Measurements from ENCODE around the gene S100A7. TPM values are rescaled to one million over a fixed set of nuclear protein-coding genes. Genes with fewer than 3 reads are reported as not detected.
"Not testable (repeated sequence)": the region's sequence is repeated elsewhere in the genome, so short reads cannot be mapped to it uniquely, and the experiment has no call there.

The S100A7 gene
- total and polyA plus RNA-seq, 8 donors, result not detected

- H3K36me3 ChIP-seq, result no peaks in the 10 kb centered on the region
- no peak for FAIRE-seq
- H3K4me3 ChIP-seq, result no peak overlapping the region
- no peaks in the 10 kb centered on the region for H3K4me1 ChIP-seq
- no peaks in the 10 kb centered on the region for H3K9me3 ChIP-seq
- no peak overlapping the region for H3K27ac ChIP-seq
- 50 to 62% methylated on average over 12 of the region's 12 CpGs for WGBS, 2 donors
- no peak for DNase-seq
- TF ChIP-seq CTCF (IDR thresholded peaks at IDR 0.05), result no peak
- intact Hi-C loops (cut with DNase I), result no loop called here
- no peaks in the 10 kb centered on the region for H3K27me3 ChIP-seq
- ATAC-seq, result no peak
These were observed 43.1 kb downstream of the S100A7 start for GRCh38 chr1:153417136-153417888.

GRCh38 chr1:153415850-153416570 is 44.4 kb downstream of the S100A7 start, which contains the start of gene S100A7A:
Gene S100A7A, plus strand, starts transcription at chr1:153416520. Its CDS starts 1,563 bp downstream, at chr1:153418083.
- Histone ChIP-seq H3K27me3 (no peaks in the 10 kb centered on the region), H3K27ac (no peak within 1 kb of the TSS), H3K4me3 (no peak within 1 kb of the TSS), H3K4me1 (no peaks in the 10 kb centered on the region), H3K9me3 (no peaks in the 10 kb centered on the region), H3K36me3 (no peaks in the 10 kb centered on the region)
- no peak for TF ChIP-seq CTCF (IDR thresholded peaks at IDR 0.05)
- DNase-seq, result no peak
- intact Hi-C loops (cut with DNase I), result no loop called here
- ATAC-seq, result no peak
- WGBS, 2 donors, result 49 to 58% methylated on average over 6 of the region's 6 CpGs
- no peak for FAIRE-seq

- intact Hi-C loops (cut with DNase I); FAIRE-seq: not testable (repeated sequence)
These were observed 46.5 kb downstream of the S100A7 start for GRCh38 chr1:153413961-153414360.

More at GRCh38 chr1:153413961-153414360, 46.5 kb downstream of the S100A7 start:
- H3K4me3 ChIP-seq, H3K36me3 ChIP-seq, H3K9me3 ChIP-seq, ATAC-seq, DNase-seq, H3K27ac ChIP-seq, H3K27me3 ChIP-seq, H3K4me1 ChIP-seq: not testable (repeated sequence)

Other genes starting within 250 kb of the S100A7 start
- not detected for gene PRR9, start 243.1 kb downstream of the S100A7 start, total RNA-seq
- gene PRR9, start 243.1 kb downstream of the S100A7 start, polyA plus RNA-seq, result not detected
- gene LORICRIN, start 201.0 kb downstream of the S100A7 start, total RNA-seq, result not detected
- not detected for gene LORICRIN, start 201.0 kb downstream of the S100A7 start, polyA plus RNA-seq
- gene PGLYRP3, start 147.7 kb downstream of the S100A7 start, total RNA-seq, result not detected
- gene PGLYRP3, start 147.7 kb downstream of the S100A7 start, polyA plus RNA-seq, result not detected
- under 1 TPM in 1 of 6 donors, not detected in 5; 0.37 TPM for gene PGLYRP4, start 111.8 kb downstream of the S100A7 start, total RNA-seq
- gene PGLYRP4, start 111.8 kb downstream of the S100A7 start, polyA plus RNA-seq, result not detected
- 10 to 100 TPM in 3 of 6 donors, 1 to 10 TPM in 3; 3.9 to 49.0 (median 21.2) TPM for gene S100A9, start 102.8 kb downstream of the S100A7 start, total RNA-seq
- gene S100A9, start 102.8 kb downstream of the S100A7 start, polyA plus RNA-seq, result 10 to 100 TPM; 51.4 to 79.6 TPM
- 1 to 10 TPM in 3 of 6 donors, under 1 TPM in 2, not detected in 1; 0.44 to 3.3 (median 1.1) TPM for gene S100A12, start 85.0 kb downstream of the S100A7 start, total RNA-seq
- 1 to 10 TPM; 2.6 to 5.2 TPM for gene S100A12, start 85.0 kb downstream of the S100A7 start, polyA plus RNA-seq
- 10 to 100 TPM in 3 of 6 donors, 1 to 10 TPM in 3; 2.0 to 36.1 (median 12.1) TPM for gene S100A8, start 69.6 kb downstream of the S100A7 start, total RNA-seq
- 10 to 100 TPM; 26.1 to 41.9 TPM for gene S100A8, start 69.6 kb downstream of the S100A7 start, polyA plus RNA-seq
- not detected for gene S100A7A, start 44.1 kb downstream of the S100A7 start, total RNA-seq
- not detected for gene S100A7A, start 44.1 kb downstream of the S100A7 start, polyA plus RNA-seq
- gene S100A6, start 75.3 kb upstream of the S100A7 start, total RNA-seq, result 100 to 1,000 TPM in 2 of 6 donors, 10 to 100 TPM in 4; 21.4 to 264 (median 61.8) TPM
- 100 to 1,000 TPM; 304 to 495 TPM for gene S100A6, start 75.3 kb upstream of the S100A7 start, polyA plus RNA-seq
- gene S100A5, start 80.3 kb upstream of the S100A7 start, total RNA-seq, result not detected
- not detected for gene S100A5, start 80.3 kb upstream of the S100A7 start, polyA plus RNA-seq
- gene S100A4, start 85.2 kb upstream of the S100A7 start, total RNA-seq, result 10 to 100 TPM in 4 of 6 donors, 1 to 10 TPM in 2; 5.0 to 40.9 (median 24.4) TPM
- 100 to 1,000 TPM in 1 of 2 donors, 10 to 100 TPM in 1; 88.6 to 149 TPM for gene S100A4, start 85.2 kb upstream of the S100A7 start, polyA plus RNA-seq
- under 1 TPM in 3 of 6 donors, not detected in 3; 0.20 to 0.70 (median 0.66) TPM for gene S100A3, start 88.6 kb upstream of the S100A7 start, total RNA-seq
- gene S100A3, start 88.6 kb upstream of the S100A7 start, polyA plus RNA-seq, result 1 to 10 TPM in 1 of 2 donors, under 1 TPM in 1; 0.38 to 1.1 TPM
- gene S100A2, start 105.2 kb upstream of the S100A7 start, total RNA-seq, result 1 to 10 TPM in 1 of 6 donors, under 1 TPM in 3, not detected in 2; 0.60 to 2.1 (median 0.68) TPM
- gene S100A2, start 105.2 kb upstream of the S100A7 start, polyA plus RNA-seq, result 1 to 10 TPM; 1.9 to 2.8 TPM
- gene S100A16, start 152.5 kb upstream of the S100A7 start, total RNA-seq, result 10 to 100 TPM in 4 of 6 donors, 1 to 10 TPM in 2; 8.1 to 30.8 (median 13.4) TPM
- gene S100A16, start 152.5 kb upstream of the S100A7 start, polyA plus RNA-seq, result 10 to 100 TPM; 31.1 to 43.9 TPM
- gene S100A14, start 155.7 kb upstream of the S100A7 start, total RNA-seq, result 10 to 100 TPM in 4 of 6 donors, 1 to 10 TPM in 2; 3.6 to 21.6 (median 11.1) TPM
- gene S100A14, start 155.7 kb upstream of the S100A7 start, polyA plus RNA-seq, result 10 to 100 TPM; 20.2 to 23.7 TPM
- 10 to 100 TPM; 22.0 to 47.3 (median 30.5) TPM for gene S100A13, start 166.9 kb upstream of the S100A7 start, total RNA-seq
- 100 to 1,000 TPM; 105 to 125 TPM for gene S100A13, start 166.9 kb upstream of the S100A7 start, polyA plus RNA-seq
- gene S100A1, start 167.8 kb upstream of the S100A7 start, total RNA-seq, result 10 to 100 TPM in 1 of 6 donors, 1 to 10 TPM in 5; 1.9 to 14.0 (median 4.0) TPM
- gene S100A1, start 167.8 kb upstream of the S100A7 start, polyA plus RNA-seq, result 1 to 10 TPM; 2.5 to 7.9 TPM
- gene CHTOP, start 173.4 kb upstream of the S100A7 start, total RNA-seq, result 10 to 100 TPM; 27.9 to 49.2 (median 34.8) TPM
- gene CHTOP, start 173.4 kb upstream of the S100A7 start, polyA plus RNA-seq, result 10 to 100 TPM; 54.9 to 87.4 TPM
- gene SNAPIN, start 198.1 kb upstream of the S100A7 start, total RNA-seq, result 10 to 100 TPM in 3 of 6 donors, 1 to 10 TPM in 3; 7.5 to 17.8 (median 10.2) TPM
- 10 to 100 TPM; 13.5 to 27.3 TPM for gene SNAPIN, start 198.1 kb upstream of the S100A7 start, polyA plus RNA-seq
- 10 to 100 TPM; 30.5 to 63.2 (median 54.3) TPM for gene ILF2, start 210.3 kb upstream of the S100A7 start, total RNA-seq
- 10 to 100 TPM; 25.7 to 61.3 TPM for gene ILF2, start 210.3 kb upstream of the S100A7 start, polyA plus RNA-seq
- gene NPR1, start 218.0 kb upstream of the S100A7 start, total RNA-seq, result 1 to 10 TPM; 1.6 to 6.9 (median 3.6) TPM
- 10 to 100 TPM; 10.2 to 11.8 TPM for gene NPR1, start 218.0 kb upstream of the S100A7 start, polyA plus RNA-seq

Measured in pancreas (tissue), 10 donors.